ENCODE results near the gene GPC6. TPM values are rescaled to one million over a fixed set of nuclear protein-coding genes. Genes with fewer than 3 reads are reported as not detected.

Gene GPC6
- polyA plus RNA-seq, 1 donor from 2014 or later = 9.0 TPM

DNA sequence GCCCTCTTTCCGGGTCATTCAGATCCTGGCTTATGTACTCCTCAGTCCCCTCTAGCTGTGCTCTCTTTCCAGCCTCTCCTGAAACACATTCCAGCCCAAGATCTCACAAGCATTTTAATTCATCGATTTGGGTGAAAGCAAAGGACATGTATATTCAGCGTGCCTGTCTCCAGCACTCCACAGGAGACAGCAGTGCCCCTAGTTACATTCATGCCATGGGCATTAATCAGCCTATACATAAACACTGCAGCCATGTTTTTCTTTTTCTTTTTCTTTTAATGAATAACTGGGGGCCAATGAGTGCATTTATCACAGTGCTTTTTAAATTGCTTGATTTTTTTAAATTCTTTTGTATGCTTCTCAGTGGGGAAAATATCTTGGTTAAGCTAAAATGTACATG is 1053.7 kb downstream of the GPC6 start:
- H3K79me2 ChIP-seq (replicated peaks; ENCODE audit: insufficient read depth, low read length) = no peaks in the 10 kb centered on the region

DNA sequence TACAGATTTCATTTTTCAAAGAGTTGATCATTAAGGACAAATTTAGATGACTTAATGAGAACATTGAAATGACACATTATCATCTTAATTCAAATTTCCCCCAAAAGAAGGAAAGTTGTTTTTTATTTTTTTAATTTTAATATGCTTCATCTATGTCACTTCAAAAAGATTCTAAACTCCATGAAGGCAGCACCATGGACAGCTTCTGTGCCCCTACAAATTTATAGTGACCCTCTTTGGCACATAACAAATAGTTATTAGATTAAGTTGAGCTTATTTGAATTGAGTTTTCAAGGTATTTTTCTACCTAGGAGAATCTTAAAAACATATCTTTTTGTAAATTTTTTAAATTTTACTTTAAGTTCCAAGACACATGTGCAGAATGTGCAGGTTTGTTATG is 1054.2 kb downstream of the GPC6 start:
- no peak overlapping the region for H2AFZ ChIP-seq (ENCODE audit: low read depth, low read length)
- no peaks in the 10 kb centered on the region for H3K36me3 ChIP-seq (ENCODE audit: insufficient read depth, low read length)
- H4K20me1 ChIP-seq (ENCODE audit: insufficient read depth) = no peaks in the 10 kb centered on the region
- H3K4me2 ChIP-seq (ENCODE audit: low read length) = no peak overlapping the region
- no peaks in the 10 kb centered on the region for H3K27me3 ChIP-seq (ENCODE audit: insufficient read depth, low read depth, low read length)
- H3F3A ChIP-seq (ENCODE audit: insufficient read depth, low read length, poor library complexity, severe bottlenecking) = no peaks in the 10 kb centered on the region
- H3K9ac ChIP-seq (ENCODE audit: low read length) = no peak overlapping the region
- H3K4me3 ChIP-seq (ENCODE audit: low read length) = no peak overlapping the region
- no peak for TF ChIP-seq RAD21 (conservative IDR thresholded peaks at IDR 0.05)
- no peak for TF ChIP-seq EZH2 (IDR thresholded peaks at IDR 0.05; ENCODE audit: borderline replicate concordance, insufficient read depth, low read length, poor library complexity, severe bottlenecking)
- TF ChIP-seq, protein P1, sequence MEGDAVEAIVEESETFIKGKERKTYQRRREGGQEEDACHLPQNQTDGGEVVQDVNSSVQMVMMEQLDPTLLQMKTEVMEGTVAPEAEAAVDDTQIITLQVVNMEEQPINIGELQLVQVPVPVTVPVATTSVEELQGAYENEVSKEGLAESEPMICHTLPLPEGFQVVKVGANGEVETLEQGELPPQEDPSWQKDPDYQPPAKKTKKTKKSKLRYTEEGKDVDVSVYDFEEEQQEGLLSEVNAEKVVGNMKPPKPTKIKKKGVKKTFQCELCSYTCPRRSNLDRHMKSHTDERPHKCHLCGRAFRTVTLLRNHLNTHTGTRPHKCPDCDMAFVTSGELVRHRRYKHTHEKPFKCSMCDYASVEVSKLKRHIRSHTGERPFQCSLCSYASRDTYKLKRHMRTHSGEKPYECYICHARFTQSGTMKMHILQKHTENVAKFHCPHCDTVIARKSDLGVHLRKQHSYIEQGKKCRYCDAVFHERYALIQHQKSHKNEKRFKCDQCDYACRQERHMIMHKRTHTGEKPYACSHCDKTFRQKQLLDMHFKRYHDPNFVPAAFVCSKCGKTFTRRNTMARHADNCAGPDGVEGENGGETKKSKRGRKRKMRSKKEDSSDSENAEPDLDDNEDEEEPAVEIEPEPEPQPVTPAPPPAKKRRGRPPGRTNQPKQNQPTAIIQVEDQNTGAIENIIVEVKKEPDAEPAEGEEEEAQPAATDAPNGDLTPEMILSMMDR (IDR thresholded peaks at IDR 0.05; ENCODE audit: poor library complexity, severe bottlenecking) = no peak
- TF ChIP-seq, protein P2, sequence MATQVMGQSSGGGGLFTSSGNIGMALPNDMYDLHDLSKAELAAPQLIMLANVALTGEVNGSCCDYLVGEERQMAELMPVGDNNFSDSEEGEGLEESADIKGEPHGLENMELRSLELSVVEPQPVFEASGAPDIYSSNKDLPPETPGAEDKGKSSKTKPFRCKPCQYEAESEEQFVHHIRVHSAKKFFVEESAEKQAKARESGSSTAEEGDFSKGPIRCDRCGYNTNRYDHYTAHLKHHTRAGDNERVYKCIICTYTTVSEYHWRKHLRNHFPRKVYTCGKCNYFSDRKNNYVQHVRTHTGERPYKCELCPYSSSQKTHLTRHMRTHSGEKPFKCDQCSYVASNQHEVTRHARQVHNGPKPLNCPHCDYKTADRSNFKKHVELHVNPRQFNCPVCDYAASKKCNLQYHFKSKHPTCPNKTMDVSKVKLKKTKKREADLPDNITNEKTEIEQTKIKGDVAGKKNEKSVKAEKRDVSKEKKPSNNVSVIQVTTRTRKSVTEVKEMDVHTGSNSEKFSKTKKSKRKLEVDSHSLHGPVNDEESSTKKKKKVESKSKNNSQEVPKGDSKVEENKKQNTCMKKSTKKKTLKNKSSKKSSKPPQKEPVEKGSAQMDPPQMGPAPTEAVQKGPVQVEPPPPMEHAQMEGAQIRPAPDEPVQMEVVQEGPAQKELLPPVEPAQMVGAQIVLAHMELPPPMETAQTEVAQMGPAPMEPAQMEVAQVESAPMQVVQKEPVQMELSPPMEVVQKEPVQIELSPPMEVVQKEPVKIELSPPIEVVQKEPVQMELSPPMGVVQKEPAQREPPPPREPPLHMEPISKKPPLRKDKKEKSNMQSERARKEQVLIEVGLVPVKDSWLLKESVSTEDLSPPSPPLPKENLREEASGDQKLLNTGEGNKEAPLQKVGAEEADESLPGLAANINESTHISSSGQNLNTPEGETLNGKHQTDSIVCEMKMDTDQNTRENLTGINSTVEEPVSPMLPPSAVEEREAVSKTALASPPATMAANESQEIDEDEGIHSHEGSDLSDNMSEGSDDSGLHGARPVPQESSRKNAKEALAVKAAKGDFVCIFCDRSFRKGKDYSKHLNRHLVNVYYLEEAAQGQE (IDR thresholded peaks at IDR 0.05; ENCODE audit: borderline replicate concordance) = no peak
- TF ChIP-seq POLR2AphosphoS5 (IDR thresholded peaks at IDR 0.05) = no peak
- TF ChIP-seq SMC3 (conservative IDR thresholded peaks at IDR 0.05; ENCODE audit: poor library complexity) = no peak
- TF ChIP-seq TAF1 (IDR thresholded peaks at IDR 0.05; ENCODE audit: low read depth) = no peak
- TF ChIP-seq EP300 (conservative IDR thresholded peaks at IDR 0.05; ENCODE audit: poor library complexity, severe bottlenecking) = no peak
- no peak for TF ChIP-seq MXI1 (conservative IDR thresholded peaks at IDR 0.05; ENCODE audit: poor library complexity, severe bottlenecking)
- no peak overlapping the region for H3K27ac ChIP-seq (ENCODE audit: low read length)
- no peaks in the 10 kb centered on the region for H3K9me3 ChIP-seq (ENCODE audit: low read length)
- no peaks in the 10 kb centered on the region for H3K79me2 ChIP-seq (replicated peaks; ENCODE audit: insufficient read depth, low read length)
- H3K9me2 ChIP-seq (ENCODE audit: insufficient read depth, low read length) = no peaks in the 10 kb centered on the region

More for the DNA sequence above, 1053.7 kb downstream of the GPC6 start:
- H3K9me3 ChIP-seq (ENCODE audit: low read length) = no peaks in the 10 kb centered on the region
- H3K9me2 ChIP-seq (ENCODE audit: insufficient read depth, low read length) = no peaks in the 10 kb centered on the region
- H3K4me2 ChIP-seq (ENCODE audit: low read length) = no peak overlapping the region
- no peak overlapping the region for H3K27ac ChIP-seq (ENCODE audit: low read length)
- no peaks in the 10 kb centered on the region for H4K20me1 ChIP-seq (ENCODE audit: insufficient read depth)
- H3K9ac ChIP-seq (ENCODE audit: low read length) = no peak overlapping the region
- TF ChIP-seq POLR2AphosphoS5 (IDR thresholded peaks at IDR 0.05) (no peak), EP300 (conservative IDR thresholded peaks at IDR 0.05; ENCODE audit: poor library complexity, severe bottlenecking) (no peak), RAD21 (conservative IDR thresholded peaks at IDR 0.05) (no peak), EZH2 (IDR thresholded peaks at IDR 0.05; ENCODE audit: borderline replicate concordance, insufficient read depth, low read length, poor library complexity, severe bottlenecking) (no peak), TAF1 (IDR thresholded peaks at IDR 0.05; ENCODE audit: low read depth) (no peak), MXI1 (conservative IDR thresholded peaks at IDR 0.05; ENCODE audit: poor library complexity, severe bottlenecking) (no peak), SMC3 (conservative IDR thresholded peaks at IDR 0.05; ENCODE audit: poor library complexity) (no peak)
- TF ChIP-seq, protein P2 (IDR thresholded peaks at IDR 0.05; ENCODE audit: borderline replicate concordance) = no peak
- TF ChIP-seq, protein P1 (IDR thresholded peaks at IDR 0.05; ENCODE audit: poor library complexity, severe bottlenecking) = no peak
- no peaks in the 10 kb centered on the region for H3K27me3 ChIP-seq (ENCODE audit: insufficient read depth, low read depth, low read length)
- H3K4me3 ChIP-seq (ENCODE audit: low read length) = no peak overlapping the region
- H3K36me3 ChIP-seq (ENCODE audit: insufficient read depth, low read length) = no peaks in the 10 kb centered on the region
- no peak overlapping the region for H2AFZ ChIP-seq (ENCODE audit: low read depth, low read length)
- H3F3A ChIP-seq (ENCODE audit: insufficient read depth, low read length, poor library complexity, severe bottlenecking) = no peaks in the 10 kb centered on the region

All from neural cell (in vitro differentiated cells).